ENCODE measurements around the gene SELPLG. TPM values are rescaled to one million over a fixed set of nuclear protein-coding genes. Genes with fewer than 3 reads are reported as not detected.

SELPLG gene
- total RNA-seq, 1 donor from 2014 or later, result 5.8 TPM

GRCh38 chr12:108611884-108612415 is 21.7 kb downstream of the SELPLG start:
- H4K20me1 ChIP-seq (ENCODE audit: insufficient read depth, low read length), result no peaks in the 10 kb centered on the region
- H3K4me2 ChIP-seq (ENCODE audit: low read length), result peak overlapping the region; percentile 13
- Mint-ChIP-seq H3K36me3 (ENCODE audit: low read depth, unreplicated experiment) (peaks cover 6% of the 10 kb centered on the region), H3K9me3 (ENCODE audit: unreplicated experiment) (peaks cover 5% of the 10 kb centered on the region), H3K4me1 (ENCODE audit: low read depth, unreplicated experiment) (peaks cover 24% of the 10 kb centered on the region), H3K27me3 (ENCODE audit: low read depth, unreplicated experiment) (no peaks in the 10 kb centered on the region), H3K4me3 (ENCODE audit: unreplicated experiment) (peak overlapping the region; percentile 6), H3K27ac (ENCODE audit: unreplicated experiment) (no peak overlapping the region)
- FAIRE-seq (peak; percentile 68), DNase-seq (ENCODE audit: low read depth) (peak; percentile 96)
- H3K4me1 ChIP-seq (ENCODE audit: insufficient read depth, low read length), result peaks cover 28% of the 10 kb centered on the region
- TF ChIP-seq CTCF (IDR thresholded peaks at IDR 0.05; ENCODE audit: insufficient read depth, low read depth, low read length) (peak; percentile 62), EZH2 (IDR thresholded peaks at IDR 0.05; ENCODE audit: insufficient read depth, low read length) (no peak)
- peaks cover 4% of the 10 kb centered on the region for H3K9me3 ChIP-seq (ENCODE audit: insufficient read depth, low read depth, low read length)
- H3K36me3 ChIP-seq (ENCODE audit: insufficient read depth, low read length), result no peaks in the 10 kb centered on the region
- no peak overlapping the region for H3K9ac ChIP-seq (ENCODE audit: low read length)
- no peaks in the 10 kb centered on the region for H3K79me2 ChIP-seq (ENCODE audit: insufficient read depth, low read length)
- no peak overlapping the region for H2AFZ ChIP-seq (ENCODE audit: low read depth, low read length)
- no peak overlapping the region for H3K4me3 ChIP-seq (ENCODE audit: insufficient read depth, low read depth, low read length)
- peak overlapping the region; percentile 62 for H3K27ac ChIP-seq (ENCODE audit: low read depth, low read length)
- H3K27me3 ChIP-seq (ENCODE audit: insufficient read depth, low read length), result no peaks in the 10 kb centered on the region

- Mint-ChIP-seq H3K36me3 (ENCODE audit: low read depth, unreplicated experiment) (peaks cover 2% of the 10 kb centered on the region), H3K27ac (ENCODE audit: unreplicated experiment) (no peak overlapping the region), H3K9me3 (ENCODE audit: unreplicated experiment) (peaks cover 3% of the 10 kb centered on the region), H3K27me3 (ENCODE audit: low read depth, unreplicated experiment) (no peaks in the 10 kb centered on the region), H3K4me3 (ENCODE audit: unreplicated experiment) (no peak overlapping the region), H3K4me1 (ENCODE audit: low read depth, unreplicated experiment) (peaks cover 18% of the 10 kb centered on the region)
- TF ChIP-seq EZH2 (IDR thresholded peaks at IDR 0.05; ENCODE audit: insufficient read depth, low read length), result no peak
- TF ChIP-seq CTCF (IDR thresholded peaks at IDR 0.05; ENCODE audit: insufficient read depth, low read depth, low read length), result no peak
- Histone ChIP-seq H3K9ac (ENCODE audit: low read length) (no peak overlapping the region), H3K4me3 (ENCODE audit: insufficient read depth, low read depth, low read length) (no peak overlapping the region), H3K36me3 (ENCODE audit: insufficient read depth, low read length) (no peaks in the 10 kb centered on the region), H3K27me3 (ENCODE audit: insufficient read depth, low read length) (no peaks in the 10 kb centered on the region), H3K79me2 (ENCODE audit: insufficient read depth, low read length) (no peaks in the 10 kb centered on the region), H3K9me3 (ENCODE audit: insufficient read depth, low read depth, low read length) (peaks cover 2% of the 10 kb centered on the region), H4K20me1 (ENCODE audit: insufficient read depth, low read length) (no peaks in the 10 kb centered on the region), H2AFZ (ENCODE audit: low read depth, low read length) (no peak overlapping the region), H3K4me1 (ENCODE audit: insufficient read depth, low read length) (peaks cover 25% of the 10 kb centered on the region), H3K4me2 (ENCODE audit: low read length) (no peak overlapping the region), H3K27ac (ENCODE audit: low read depth, low read length) (no peak overlapping the region)
- FAIRE-seq (no peak), DNase-seq (ENCODE audit: low read depth) (no peak)
Observed at GRCh38 chr12:108610856-108611605, 22.7 kb downstream of the SELPLG start.

GRCh38 chr12:108610336-108610815 is 23.3 kb downstream of the SELPLG start:
- H3K4me1 Mint-ChIP-seq (ENCODE audit: low read depth, unreplicated experiment), result peaks cover 18% of the 10 kb centered on the region
- Histone ChIP-seq H3K79me2 (ENCODE audit: insufficient read depth, low read length) (no peaks in the 10 kb centered on the region), H3K27ac (ENCODE audit: low read depth, low read length) (no peak overlapping the region), H3K27me3 (ENCODE audit: insufficient read depth, low read length) (no peaks in the 10 kb centered on the region), H3K4me2 (ENCODE audit: low read length) (no peak overlapping the region), H3K4me1 (ENCODE audit: insufficient read depth, low read length) (peaks cover 25% of the 10 kb centered on the region), H4K20me1 (ENCODE audit: insufficient read depth, low read length) (no peaks in the 10 kb centered on the region), H2AFZ (ENCODE audit: low read depth, low read length) (no peak overlapping the region), H3K9ac (ENCODE audit: low read length) (no peak overlapping the region), H3K9me3 (ENCODE audit: insufficient read depth, low read depth, low read length) (no peaks in the 10 kb centered on the region), H3K36me3 (ENCODE audit: insufficient read depth, low read length) (no peaks in the 10 kb centered on the region), H3K4me3 (ENCODE audit: insufficient read depth, low read depth, low read length) (no peak overlapping the region)
- no peaks in the 10 kb centered on the region for H3K27me3 Mint-ChIP-seq (ENCODE audit: low read depth, unreplicated experiment)
- H3K36me3 Mint-ChIP-seq (ENCODE audit: low read depth, unreplicated experiment), result peaks cover 2% of the 10 kb centered on the region
- no peaks in the 10 kb centered on the region for H3K9me3 Mint-ChIP-seq (ENCODE audit: unreplicated experiment)
- H3K4me3 Mint-ChIP-seq (ENCODE audit: unreplicated experiment), result no peak overlapping the region
- DNase-seq (ENCODE audit: low read depth) (no peak), FAIRE-seq (no peak)
- no peak overlapping the region for H3K27ac Mint-ChIP-seq (ENCODE audit: unreplicated experiment)
- no peak for TF ChIP-seq CTCF (IDR thresholded peaks at IDR 0.05; ENCODE audit: insufficient read depth, low read depth, low read length)
- no peak for TF ChIP-seq EZH2 (IDR thresholded peaks at IDR 0.05; ENCODE audit: insufficient read depth, low read length)

All from astrocyte (in vitro differentiated cells and primary cell).